HEK293T (cell line): ENCODE measurements around the gene TLNRD1.

Experiments
- CTCF ChIA-PET: fragments of 350-600 bp; formaldehyde crosslinking; extraction: SDS; loops from one replicate; lab custom pipeline; 2021; ENCODE audit warnings: antibody characterized with exemption, inconsistent platforms; lab: Yijun Ruan, JAX
- POLR2A ChIA-PET: fragments of 350-600 bp; formaldehyde crosslinking; extraction: SDS; loops from one replicate; lab custom pipeline; 2020; ENCODE audit warnings: antibody characterized with exemption, inconsistent platforms; lab: Yijun Ruan, JAX
- DNase-seq: peaks from one replicate; pipeline ENCODE4 v3.0.0; 2012; ENCODE audit warnings: mixed read lengths; ENCODE audit errors: extremely low spot score
- ARNT ChIP-seq: fragments of 450-650 bp; IDR thresholded peaks from 2 replicates; pipeline ENCODE4 v1.6.1; 2017; ENCODE audit warnings: mild to moderate bottlenecking
- BHLHE40 ChIP-seq: fragments of 450-650 bp; IDR thresholded peaks from 2 replicates; pipeline ENCODE4 v1.6.1; 2016; ENCODE audit warnings: mild to moderate bottlenecking, moderate library complexity, borderline replicate concordance
- CTBP1 ChIP-seq: fragments of 450-650 bp; IDR thresholded peaks from 2 replicates; pipeline ENCODE4 v1.6.1; 2016; ENCODE audit warnings: borderline replicate concordance
- ELF4 ChIP-seq: fragments of 450-650 bp; IDR thresholded peaks from 2 replicates; pipeline ENCODE4 v1.6.1; 2017; ENCODE audit warnings: antibody characterized with exemption
- FOXA1 ChIP-seq: fragments of 450-650 bp; IDR thresholded peaks from 2 replicates; pipeline ENCODE4 v1.6.1; 2016; ENCODE audit warnings: mild to moderate bottlenecking
- FOXK2 ChIP-seq: fragments of 450-650 bp; IDR thresholded peaks from 2 replicates; pipeline ENCODE4 v1.6.1; 2016; ENCODE audit warnings: mild to moderate bottlenecking
- FOXM1 ChIP-seq: fragments of 450-650 bp; IDR thresholded peaks from 2 replicates; pipeline ENCODE4 v1.6.1; 2017; ENCODE audit warnings: mild to moderate bottlenecking, borderline replicate concordance
- HDGF ChIP-seq: fragments of 450-650 bp; IDR thresholded peaks from 2 replicates; pipeline ENCODE4 v1.6.1; 2017; ENCODE audit warnings: antibody characterized with exemption, borderline replicate concordance
- L3MBTL2 ChIP-seq: fragments of 450-650 bp; conservative IDR thresholded peaks from 2 replicates; pipeline ENCODE4 v1.6.1; 2016; ENCODE audit warnings: mild to moderate bottlenecking
- LEF1 ChIP-seq: fragments of 450-650 bp; IDR thresholded peaks from 2 replicates; pipeline ENCODE4 v1.6.1; 2017; ENCODE audit warnings: mild to moderate bottlenecking, borderline replicate concordance
- NFRKB ChIP-seq: fragments of 450-650 bp; IDR thresholded peaks from 2 replicates; pipeline ENCODE4 v1.6.1; 2016; ENCODE audit warnings: mild to moderate bottlenecking, moderate library complexity
- SP1 ChIP-seq: fragments of 450-650 bp; IDR thresholded peaks from 2 replicates; pipeline ENCODE4 v1.6.1; 2017
- SUZ12 ChIP-seq: fragments of 450-650 bp; IDR thresholded peaks from 2 replicates; pipeline ENCODE4 v1.6.1; 2016; ENCODE audit warnings: mild to moderate bottlenecking
- TARDBP ChIP-seq: fragments of 450-650 bp; IDR thresholded peaks from 2 replicates; pipeline ENCODE4 v1.6.1; 2016
- ZNF384 ChIP-seq: fragments of 450-650 bp; IDR thresholded peaks from 2 replicates; pipeline ENCODE4 v1.6.1; 2016
- TF ChIP-seq, protein P1 (sequence below): fragments of 450-650 bp; IDR thresholded peaks from 2 replicates; pipeline ENCODE4 v1.6.1; 2016

Gene TLNRD1

DNA sequence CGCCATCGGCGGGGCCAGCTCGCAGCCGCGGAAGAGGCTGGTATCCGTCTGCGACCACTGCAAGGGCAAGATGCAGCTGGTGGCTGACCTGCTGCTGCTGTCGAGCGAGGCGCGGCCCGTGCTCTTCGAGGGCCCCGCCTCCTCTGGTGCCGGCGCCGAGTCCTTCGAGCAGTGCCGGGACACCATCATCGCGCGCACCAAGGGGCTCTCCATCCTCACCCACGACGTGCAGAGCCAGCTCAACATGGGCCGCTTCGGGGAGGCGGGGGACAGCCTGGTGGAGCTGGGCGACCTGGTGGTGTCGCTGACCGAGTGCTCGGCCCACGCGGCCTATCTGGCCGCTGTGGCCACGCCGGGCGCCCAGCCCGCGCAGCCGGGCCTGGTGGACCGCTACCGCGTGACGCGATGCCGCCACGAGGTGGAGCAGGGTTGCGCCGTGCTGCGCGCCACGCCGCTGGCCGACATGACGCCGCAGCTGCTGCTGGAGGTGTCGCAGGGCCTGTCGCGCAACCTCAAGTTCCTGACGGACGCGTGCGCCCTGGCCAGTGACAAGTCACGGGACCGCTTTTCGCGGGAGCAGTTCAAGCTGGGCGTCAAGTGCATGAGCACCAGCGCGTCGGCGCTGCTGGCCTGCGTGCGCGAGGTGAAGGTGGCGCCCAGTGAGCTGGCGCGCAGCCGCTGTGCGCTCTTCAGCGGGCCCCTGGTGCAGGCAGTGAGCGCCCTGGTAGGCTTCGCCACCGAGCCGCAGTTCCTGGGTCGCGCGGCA, 1.8 kb downstream of the TLNRD1 start:
- no peak for DNase-seq
- CTCF ChIA-PET: interaction anchor here (0.6 to 1.2 kb wide), 3 partner anchors 12 to 263 kb away, joined by 3 to 5 read pairs (median 3); no protein-coding TSS in a partner anchor
- POLR2A ChIA-PET: interaction anchor here (0.6 to 3.0 kb wide), 5 partner anchors 11 to 263 kb away, joined by 3 to 34 read pairs (median 9); no protein-coding TSS in a partner anchor
- TF ChIP-seq SUZ12 (no peak), TARDBP (no peak), ZNF384 (no peak), CTBP1 (no peak), FOXK2 (no peak), HDGF (no peak), NFRKB (no peak), SP1 (no peak), FOXA1 (no peak), BHLHE40 (no peak), L3MBTL2 (no peak), ARNT (no peak), LEF1 (no peak), ELF4 (no peak), FOXM1 (no peak)
- TF ChIP-seq, protein P1, sequence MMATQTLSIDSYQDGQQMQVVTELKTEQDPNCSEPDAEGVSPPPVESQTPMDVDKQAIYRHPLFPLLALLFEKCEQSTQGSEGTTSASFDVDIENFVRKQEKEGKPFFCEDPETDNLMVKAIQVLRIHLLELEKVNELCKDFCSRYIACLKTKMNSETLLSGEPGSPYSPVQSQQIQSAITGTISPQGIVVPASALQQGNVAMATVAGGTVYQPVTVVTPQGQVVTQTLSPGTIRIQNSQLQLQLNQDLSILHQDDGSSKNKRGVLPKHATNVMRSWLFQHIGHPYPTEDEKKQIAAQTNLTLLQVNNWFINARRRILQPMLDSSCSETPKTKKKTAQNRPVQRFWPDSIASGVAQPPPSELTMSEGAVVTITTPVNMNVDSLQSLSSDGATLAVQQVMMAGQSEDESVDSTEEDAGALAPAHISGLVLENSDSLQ: no peak

DNA sequence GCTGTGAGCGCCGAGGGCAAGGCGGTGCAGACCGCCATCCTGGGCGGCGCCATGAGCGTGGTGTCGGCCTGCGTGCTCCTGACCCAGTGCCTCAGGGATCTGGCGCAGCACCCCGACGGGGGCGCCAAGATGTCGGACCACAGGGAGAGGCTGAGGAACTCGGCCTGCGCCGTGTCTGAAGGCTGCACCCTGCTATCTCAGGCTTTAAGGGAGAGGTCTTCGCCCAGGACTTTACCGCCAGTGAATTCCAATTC, 2.3 kb downstream of the TLNRD1 start:
- no peak for DNase-seq
- CTCF ChIA-PET: no interaction called here
- no peak for TF ChIP-seq HDGF
- no peak for TF ChIP-seq TARDBP
- no peak for TF ChIP-seq SUZ12
- no peak for TF ChIP-seq ARNT
- no peak for TF ChIP-seq BHLHE40
- TF ChIP-seq NFRKB: no peak
- POLR2A ChIA-PET: interaction anchor here (0.6 kb wide), 1 partner anchor 263 kb away, joined by 3 read pairs; no protein-coding TSS in a partner anchor

DNA sequence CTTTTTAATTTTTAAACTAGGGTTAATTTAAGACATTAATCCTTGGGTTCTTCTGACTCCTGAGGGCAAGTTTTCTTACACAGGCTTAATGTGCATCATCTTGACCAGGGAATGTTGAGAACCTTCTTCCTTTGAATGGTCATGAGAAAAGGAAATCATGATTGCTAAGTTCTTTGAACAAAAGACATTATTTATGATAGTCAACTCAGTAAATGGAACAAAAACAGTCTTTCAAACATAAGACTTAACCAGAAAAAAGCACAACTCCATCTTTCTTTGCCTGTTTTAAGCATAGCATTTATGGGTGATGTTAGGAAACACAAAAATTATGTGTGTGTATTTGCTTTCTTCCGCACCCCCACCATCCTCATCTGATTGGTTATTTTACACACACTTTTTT, 5.4 kb downstream of the TLNRD1 start:
- TF ChIP-seq TARDBP (no peak), SUZ12 (no peak), BHLHE40 (no peak), ZNF384 (no peak), FOXA1 (no peak), FOXM1 (no peak), FOXK2 (no peak), HDGF (no peak), L3MBTL2 (no peak), CTBP1 (no peak), NFRKB (no peak), SP1 (no peak), LEF1 (no peak), ELF4 (no peak), ARNT (no peak)
- TF ChIP-seq, protein P1: no peak
- DNase-seq: no peak
- ChIA-PET POLR2A (no interaction called here), CTCF (no interaction called here)

DNA sequence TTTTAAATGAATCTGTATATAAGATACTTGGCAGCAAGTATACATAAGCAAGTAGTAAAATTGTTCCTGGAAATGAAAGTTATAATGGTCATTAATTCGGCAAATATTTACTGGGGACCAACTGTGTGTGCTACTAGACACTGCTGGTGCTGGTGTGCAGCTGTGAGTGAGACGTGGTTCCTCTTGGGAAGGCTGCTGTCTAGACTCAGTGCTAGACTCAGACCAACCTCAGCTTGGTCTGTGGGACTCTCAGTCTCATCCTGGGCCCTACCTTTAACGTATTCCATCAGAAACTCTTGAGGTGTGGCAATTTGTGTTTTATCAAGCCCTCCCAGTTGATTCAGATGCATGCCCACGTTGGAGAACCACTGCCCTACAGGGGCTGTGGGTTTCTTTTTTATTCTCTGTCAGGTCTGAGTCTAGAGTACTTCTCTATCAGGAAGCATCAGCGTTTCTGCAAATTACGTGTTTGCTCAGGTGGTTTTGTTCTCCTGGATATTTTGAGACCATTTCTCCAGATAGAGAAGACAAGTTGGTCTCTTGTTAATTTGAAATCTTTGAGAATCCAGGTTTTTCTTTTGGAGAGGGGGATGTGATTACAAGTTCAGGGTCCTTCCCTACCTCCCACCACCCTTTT, 6.8 kb downstream of the TLNRD1 start:
- CTCF ChIA-PET: no interaction called here
- no peak for DNase-seq
- no peak for TF ChIP-seq SUZ12
- no peak for TF ChIP-seq L3MBTL2
- TF ChIP-seq HDGF: no peak
- no peak for TF ChIP-seq TARDBP
- TF ChIP-seq FOXM1: no peak
- TF ChIP-seq FOXA1: no peak
- TF ChIP-seq NFRKB: no peak
- no peak for TF ChIP-seq SP1
- no peak for TF ChIP-seq ELF4
- TF ChIP-seq LEF1: no peak
- no peak for TF ChIP-seq ZNF384
- TF ChIP-seq, protein P1: no peak
- TF ChIP-seq CTBP1: no peak
- POLR2A ChIA-PET: no interaction called here

DNA sequence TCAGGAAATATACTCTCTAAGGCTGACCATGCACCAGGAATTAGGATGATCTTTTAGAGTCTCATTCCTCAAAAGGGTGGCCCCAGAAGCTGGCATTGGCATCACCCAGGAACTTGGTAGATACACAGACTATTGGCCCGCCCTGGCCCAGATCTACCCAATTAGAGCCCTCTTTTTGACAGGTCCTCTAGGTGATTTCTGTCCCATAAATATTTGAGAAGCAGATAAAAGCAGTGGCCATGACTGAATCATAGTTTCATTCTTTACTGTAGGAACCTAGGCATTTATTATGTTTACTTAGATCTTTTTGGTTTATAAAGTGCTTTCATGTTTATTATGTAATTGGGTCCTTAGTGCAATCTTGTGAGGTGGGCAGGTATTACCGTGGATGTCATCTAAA, 7.6 kb downstream of the TLNRD1 start:
- POLR2A ChIA-PET: no interaction called here
- TF ChIP-seq SP1 (no peak), FOXA1 (no peak), ARNT (no peak), L3MBTL2 (no peak), TARDBP (no peak), HDGF (no peak), LEF1 (no peak), ELF4 (no peak)
- DNase-seq: no peak
- CTCF ChIA-PET: no interaction called here

DNA sequence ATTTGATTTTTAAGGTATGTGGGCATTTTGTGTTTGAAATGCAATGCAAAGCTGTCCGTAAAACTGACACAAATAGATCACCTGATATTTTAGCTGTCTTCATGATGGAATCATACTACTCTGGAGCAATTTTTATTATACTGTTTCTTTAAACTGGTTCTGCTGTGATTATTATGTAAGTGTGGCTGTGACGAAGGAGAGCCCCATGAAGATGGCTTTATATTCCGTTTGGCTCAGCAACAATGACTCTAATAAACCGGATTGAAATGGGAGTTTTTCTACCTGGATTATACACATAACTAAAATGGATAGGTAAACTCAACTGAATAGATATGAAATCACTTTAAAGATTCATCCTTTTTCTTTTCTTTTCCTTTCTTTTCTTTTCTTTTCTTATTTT, 9.4 kb downstream of the TLNRD1 start:
- no peak for TF ChIP-seq L3MBTL2
- TF ChIP-seq, protein P1: no peak
- no peak for TF ChIP-seq ARNT
- no peak for TF ChIP-seq SUZ12
- no peak for TF ChIP-seq HDGF
- no peak for TF ChIP-seq FOXA1
- TF ChIP-seq FOXM1: no peak
- TF ChIP-seq NFRKB: no peak
- no peak for TF ChIP-seq ELF4
- TF ChIP-seq TARDBP: no peak
- no peak for TF ChIP-seq FOXK2
- no peak for TF ChIP-seq SP1
- TF ChIP-seq LEF1: no peak
- DNase-seq: no peak
- POLR2A ChIA-PET: no interaction called here
- CTCF ChIA-PET: no interaction called here
